ENCODE data around the gene OR1J4. TPM values are rescaled to one million over a fixed set of nuclear protein-coding genes. Genes with fewer than 3 reads are reported as not detected.

The OR1J4 gene
- total RNA-seq, 4 donors from 2014 or later: not detected

DNA sequence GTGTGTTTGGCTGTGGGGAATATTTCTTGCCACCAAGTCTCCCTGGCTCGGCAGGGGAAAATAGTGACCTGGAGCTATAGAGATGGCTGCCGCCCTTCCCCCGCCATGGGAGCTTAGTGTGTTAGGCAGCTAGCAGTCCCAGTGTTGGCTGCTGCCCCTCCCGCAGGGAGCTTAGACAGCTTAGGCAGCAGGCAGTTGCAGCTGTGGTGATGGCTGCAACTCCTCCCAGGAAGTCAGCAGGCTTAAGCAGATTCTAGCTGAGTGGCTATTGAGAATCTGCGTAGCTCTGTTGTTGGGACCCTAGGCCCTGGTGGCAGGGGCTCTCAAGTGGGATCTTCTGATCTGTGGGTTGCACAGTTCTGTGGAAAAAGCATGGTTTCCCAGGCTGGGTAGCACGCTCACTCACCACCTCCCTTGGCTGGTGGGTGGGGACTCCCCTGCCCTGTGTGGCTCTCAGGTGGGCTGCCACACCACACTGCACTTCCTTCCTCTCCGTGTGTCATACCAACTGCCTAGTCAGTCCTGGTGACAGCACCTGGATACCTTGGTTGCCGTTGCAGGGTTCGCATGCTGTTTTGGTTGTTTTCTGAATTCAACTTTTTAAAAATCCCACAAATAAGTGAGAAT lies 43.3 kb downstream of the OR1J4 start:
- intact Hi-C loops (cut with DNase I; ENCODE audit: low total_unique reads) (no loop called here), in situ Hi-C loops (cut with MboI; ENCODE audit: low sequenced_read_pairs in 4 of 4) (no loop called here)
- TF ChIP-seq CTCF (IDR thresholded peaks at IDR 0.05 in 4 of 5, conservative IDR thresholded peaks at IDR 0.05 in 1 of 5): no peak
- TF ChIP-seq POLR2A (IDR thresholded peaks at IDR 0.05): no peak

GRCh38 chr9:122567901-122568300 lies 49.0 kb downstream of the OR1J4 start:
- ATAC-seq (no peak), DNase-seq (no peak)
- H3K4me1 ChIP-seq: no peaks in the 10 kb centered on the region
- TF ChIP-seq CTCF (IDR thresholded peaks at IDR 0.05 in 4 of 5, conservative IDR thresholded peaks at IDR 0.05 in 1 of 5) (no peak), POLR2A (IDR thresholded peaks at IDR 0.05) (no peak)
- no peak overlapping the region for H3K27ac ChIP-seq
- in situ Hi-C loops (cut with MboI; ENCODE audit: low sequenced_read_pairs in 4 of 4): no loop called here
- H3K27me3 ChIP-seq: no peaks in the 10 kb centered on the region
- H3K36me3 ChIP-seq: no peaks in the 10 kb centered on the region
- H3K9me3 ChIP-seq: no peaks in the 10 kb centered on the region
- intact Hi-C loops (cut with DNase I; ENCODE audit: low total_unique reads): no loop called here
- no peak overlapping the region for H3K4me3 ChIP-seq

More for the DNA sequence above, 43.3 kb downstream of the OR1J4 start:
- no peak for DNase-seq
- Histone ChIP-seq H3K4me3 (no peak overlapping the region), H3K4me1 (no peaks in the 10 kb centered on the region), H3K27me3 (no peaks in the 10 kb centered on the region), H3K27ac (no peak overlapping the region), H3K36me3 (no peaks in the 10 kb centered on the region), H3K9me3 (no peaks in the 10 kb centered on the region)
- no peak for ATAC-seq

Other genes with a start within 250 kb of the OR1J4 start
- 1 to 10 TPM in 3 of 4 donors, under 1 TPM in 1; 0.78 to 1.8 (median 1.0) TPM for gene PTGS1, start 148.1 kb upstream of the OR1J4 start, total RNA-seq
- gene OR1J1, start 41.2 kb upstream of the OR1J4 start, total RNA-seq: not detected
- not detected for gene OR1J2, start 8.3 kb upstream of the OR1J4 start, total RNA-seq
- gene OR1N1, start 8.2 kb downstream of the OR1J4 start, total RNA-seq: not detected
- not detected for gene OR1N2, start 34.0 kb downstream of the OR1J4 start, total RNA-seq
- gene OR1L8, start 64.2 kb downstream of the OR1J4 start, total RNA-seq: not detected
- not detected for gene OR1Q1, start 95.6 kb downstream of the OR1J4 start, total RNA-seq
- gene OR1B1, start 138.5 kb downstream of the OR1J4 start, total RNA-seq: not detected
- gene OR1L1, start 142.6 kb downstream of the OR1J4 start, total RNA-seq: not detected
- not detected for gene OR1L3, start 156.0 kb downstream of the OR1J4 start, total RNA-seq
- gene OR1L4, start 204.8 kb downstream of the OR1J4 start, total RNA-seq: not detected
- gene OR1L6, start 223.2 kb downstream of the OR1J4 start, total RNA-seq: not detected

Measured in gastrocnemius medialis (tissue), 4 donors.